H9 (cell line): ENCODE measurements around the gene UBE4B. TPM values are rescaled to one million over a fixed set of nuclear protein-coding genes. Genes with fewer than 3 reads are reported as not detected.

Experiments
- DNase-seq: peaks from one replicate; pipeline ENCODE4 v3.0.0-alpha.2; 2017
- H2AFZ ChIP-seq: one replicate; pipeline ENCODE4 v1.6.1; 2013; ENCODE audit warnings: mild to moderate bottlenecking, low read length, control low read depth, moderate library complexity
- H2AK5ac ChIP-seq: 2 replicates; pipeline ENCODE4 v1.6.1; 2013; ENCODE audit warnings: low read length, control low read depth, mixed read lengths; ENCODE audit not compliant: insufficient read length
- H2BK120ac ChIP-seq: one replicate; pipeline ENCODE4 v1.6.1; 2013; ENCODE audit warnings: low read depth, mild to moderate bottlenecking, low read length, control low read depth, inconsistent platforms; ENCODE audit not compliant: poor library complexity, severe bottlenecking
- H2BK12ac ChIP-seq: 2 replicates; pipeline ENCODE4 v1.6.1; 2013; ENCODE audit warnings: low read length, control low read depth, mixed read lengths, low read depth; ENCODE audit not compliant: insufficient read length
- H2BK15ac ChIP-seq: 2 replicates; pipeline ENCODE4 v1.6.1; 2013; ENCODE audit warnings: low read depth, low read length, control low read depth
- H2BK20ac ChIP-seq: one replicate; pipeline ENCODE4 v1.6.1; 2013; ENCODE audit warnings: low read depth, mild to moderate bottlenecking, low read length, control low read depth, inconsistent platforms; ENCODE audit not compliant: poor library complexity, severe bottlenecking
- H2BK5ac ChIP-seq: 2 replicates; pipeline ENCODE4 v1.6.1; 2013; ENCODE audit warnings: low read length, control low read depth, mixed read lengths; ENCODE audit not compliant: insufficient read length
- H3K14ac ChIP-seq: 2 replicates; pipeline ENCODE4 v1.6.1; 2013; ENCODE audit warnings: low read length, control low read depth; ENCODE audit not compliant: insufficient read depth
- H3K18ac ChIP-seq: 2 replicates; pipeline ENCODE4 v1.6.1; 2013; ENCODE audit warnings: low read depth, mild to moderate bottlenecking, mixed read lengths, low read length, control low read depth; ENCODE audit not compliant: insufficient read length
- H3K23ac ChIP-seq: 2 replicates; pipeline ENCODE4 v1.6.1; 2013; ENCODE audit warnings: low read length, control low read depth, mixed read lengths, low read depth; ENCODE audit not compliant: insufficient read length
- H3K23me2 ChIP-seq: 2 replicates; pipeline ENCODE4 v1.6.1; 2013; ENCODE audit warnings: low read depth, mild to moderate bottlenecking, mixed read lengths, low read length, control low read depth; ENCODE audit not compliant: insufficient read length, poor library complexity, severe bottlenecking
- H3K27ac ChIP-seq: 2 replicates; pipeline ENCODE4 v1.5.1; 2013; ENCODE audit warnings: low read length, control low read depth, mixed read lengths, low read depth; ENCODE audit not compliant: insufficient read length
- H3K27me3 ChIP-seq: 2 replicates; pipeline ENCODE4 v1.6.1; 2013; ENCODE audit warnings: low read length, control low read depth, inconsistent platforms; ENCODE audit not compliant: insufficient read depth
- H3K4ac ChIP-seq: 2 replicates; pipeline ENCODE4 v1.6.1; 2013; ENCODE audit warnings: low read depth, mild to moderate bottlenecking, control low read depth, inconsistent platforms, low read length, moderate library complexity
- H3K4me1 ChIP-seq: 2 replicates; pipeline ENCODE4 v1.6.1; 2013; ENCODE audit warnings: low read length, control low read depth, inconsistent platforms; ENCODE audit not compliant: insufficient read depth
- H3K4me2 ChIP-seq: 2 replicates; pipeline ENCODE4 v1.6.1; 2013; ENCODE audit warnings: low read length, control low read depth, mixed read lengths; ENCODE audit not compliant: insufficient read length, insufficient read depth
- H3K56ac ChIP-seq: 2 replicates; pipeline ENCODE4 v1.6.1; 2013; ENCODE audit warnings: low read depth, mild to moderate bottlenecking, mixed read lengths, low read length, control low read depth; ENCODE audit not compliant: insufficient read length
- H3K79me1 ChIP-seq: 2 replicates; pipeline ENCODE4 v1.6.1; 2013; ENCODE audit warnings: low read depth, mild to moderate bottlenecking, moderate library complexity, low read length, control low read depth, inconsistent platforms; ENCODE audit not compliant: insufficient read depth, poor library complexity, severe bottlenecking
- H3K79me2 ChIP-seq: 2 replicates; pipeline ENCODE4 v1.6.1; 2013; ENCODE audit warnings: low read length, control low read depth, inconsistent platforms; ENCODE audit not compliant: insufficient read depth
- H3K9ac ChIP-seq: 2 replicates; pipeline ENCODE4 v1.6.1; 2013; ENCODE audit warnings: low read length, control low read depth, mixed read lengths; ENCODE audit not compliant: insufficient read length; ENCODE audit errors: extremely low read depth
- H3K9me3 ChIP-seq: one replicate; pipeline ENCODE4 v1.6.1; 2013; ENCODE audit warnings: low read depth, low read length, inconsistent platforms; ENCODE audit not compliant: control insufficient read depth
- H3T11ph ChIP-seq: one replicate; pipeline ENCODE4 v1.6.1; 2013; ENCODE audit warnings: mild to moderate bottlenecking, low read length, control low read depth, inconsistent platforms
- H4K20me1 ChIP-seq: one replicate; pipeline ENCODE4 v1.6.1; 2013; ENCODE audit not compliant: control insufficient read depth, insufficient read length, insufficient read depth
- H4K5ac ChIP-seq: 2 replicates; pipeline ENCODE4 v1.6.1; 2013; ENCODE audit warnings: low read depth, mild to moderate bottlenecking, mixed read lengths, low read length, control low read depth; ENCODE audit not compliant: insufficient read length
- H4K8ac ChIP-seq: replicated peaks from 2 replicates; pipeline ENCODE4 v1.6.1; 2013; ENCODE audit warnings: low read length, control low read depth, mixed read lengths, low read depth; ENCODE audit not compliant: insufficient read length
- H4K91ac ChIP-seq: 2 replicates; pipeline ENCODE4 v1.6.1; 2013; ENCODE audit warnings: low read depth, mild to moderate bottlenecking, moderate library complexity, mixed read lengths, low read length, control low read depth; ENCODE audit not compliant: insufficient read length
- H3K27ac Mint-ChIP-seq, 3 experiments: 2 replicates in 2 of 3; 3 replicates in 1 of 3; pipeline ENCODE4 v1.8.0; 2020 to 2021; ENCODE audit warnings: mixed read lengths in 3 of 3, mild to moderate bottlenecking in 1 of 3, moderate library complexity in 1 of 3
- H3K27me3 Mint-ChIP-seq: 2 replicates; pipeline ENCODE4 v1.8.0; 2021; ENCODE audit warnings: low read depth, mild to moderate bottlenecking, moderate library complexity, mixed read lengths
- H3K36me3 Mint-ChIP-seq, 3 experiments: 2 replicates in 2 of 3; 3 replicates in 1 of 3; pipeline ENCODE4 v1.8.0; 2020 to 2021; ENCODE audit warnings: low read depth in 3 of 3, mixed read lengths in 3 of 3; ENCODE audit not compliant: insufficient read depth in 1 of 3
- H3K4me1 Mint-ChIP-seq, 2 experiments: 2 replicates each; pipeline ENCODE4 v1.8.0; 2020; ENCODE audit warnings: mixed read lengths in 2 of 2
- H3K4me3 Mint-ChIP-seq, 2 experiments: 2 replicates in 1 of 2; 3 replicates in 1 of 2; pipeline ENCODE4 v1.8.0; 2020 to 2021; ENCODE audit warnings: mild to moderate bottlenecking in 2 of 2, mixed read lengths in 2 of 2, moderate library complexity in 1 of 2
- H3K9me3 Mint-ChIP-seq, 2 experiments: 2 replicates in 1 of 2; 3 replicates in 1 of 2; pipeline ENCODE4 v1.8.0; 2020; ENCODE audit warnings: mild to moderate bottlenecking in 2 of 2, mixed read lengths in 2 of 2, moderate library complexity in 1 of 2
- WGBS: extraction: QIAGEN DNeasy Blood & Tissue Kit; methylation state at CpG from one replicate; pipeline ENCODE4 v1.1.7; 2013; ENCODE audit warnings: missing lambda C conversion rate, low lambda C conversion rate, mixed read lengths; ENCODE audit not compliant: insufficient read length; ENCODE audit errors: extremely low coverage; 5-methylcytosine and 5-hydroxymethylcytosine counted together
- total RNA-seq: library from RNA; stranded (reverse); gene quantifications from 2 replicates; pipeline ENCODE4 v1.2.1, GENCODE V29; 2021
- TF ChIP-seq, protein P1 (sequence below): fragments of 200-600 bp; sonication (generic); conservative IDR thresholded peaks from 3 replicates; pipeline ENCODE4 v1.8.0; 2021; ENCODE audit warnings: antibody characterized with exemption, mild to moderate bottlenecking

UBE4B gene
- total RNA-seq, 1 experiment from 2014 or later: 67.6 TPM

DNA sequence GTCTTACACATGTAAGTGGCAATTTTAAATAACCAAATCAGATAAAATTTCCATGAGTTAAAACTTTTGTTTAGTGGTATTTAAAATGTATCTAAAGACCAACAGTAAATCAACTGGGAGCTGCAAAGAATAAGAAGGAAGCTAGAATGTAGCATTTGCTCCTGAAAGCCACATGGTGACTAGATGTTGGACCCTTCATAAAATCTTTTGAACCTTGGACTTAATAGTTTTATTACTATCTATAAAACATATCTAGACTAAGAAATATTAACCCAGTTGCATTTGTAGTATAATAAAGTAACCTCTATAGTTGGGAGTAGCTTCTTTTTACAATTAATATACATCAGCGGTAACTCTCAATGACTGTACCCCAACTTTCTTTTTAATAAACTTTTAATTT is 72.1 kb downstream of the UBE4B start:
- no peak overlapping the region for H3K56ac ChIP-seq
- no peak overlapping the region for H3K9ac ChIP-seq
- no peaks in the 10 kb centered on the region for H3K79me1 ChIP-seq
- peaks cover 0 to 10% of the 10 kb centered on the region in 2 experiments; a peak in 2 of 4 replicates for H3K4me1 Mint-ChIP-seq
- H3K14ac ChIP-seq: no peak overlapping the region
- TF ChIP-seq, protein P1, sequence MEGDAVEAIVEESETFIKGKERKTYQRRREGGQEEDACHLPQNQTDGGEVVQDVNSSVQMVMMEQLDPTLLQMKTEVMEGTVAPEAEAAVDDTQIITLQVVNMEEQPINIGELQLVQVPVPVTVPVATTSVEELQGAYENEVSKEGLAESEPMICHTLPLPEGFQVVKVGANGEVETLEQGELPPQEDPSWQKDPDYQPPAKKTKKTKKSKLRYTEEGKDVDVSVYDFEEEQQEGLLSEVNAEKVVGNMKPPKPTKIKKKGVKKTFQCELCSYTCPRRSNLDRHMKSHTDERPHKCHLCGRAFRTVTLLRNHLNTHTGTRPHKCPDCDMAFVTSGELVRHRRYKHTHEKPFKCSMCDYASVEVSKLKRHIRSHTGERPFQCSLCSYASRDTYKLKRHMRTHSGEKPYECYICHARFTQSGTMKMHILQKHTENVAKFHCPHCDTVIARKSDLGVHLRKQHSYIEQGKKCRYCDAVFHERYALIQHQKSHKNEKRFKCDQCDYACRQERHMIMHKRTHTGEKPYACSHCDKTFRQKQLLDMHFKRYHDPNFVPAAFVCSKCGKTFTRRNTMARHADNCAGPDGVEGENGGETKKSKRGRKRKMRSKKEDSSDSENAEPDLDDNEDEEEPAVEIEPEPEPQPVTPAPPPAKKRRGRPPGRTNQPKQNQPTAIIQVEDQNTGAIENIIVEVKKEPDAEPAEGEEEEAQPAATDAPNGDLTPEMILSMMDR: no peak
- no peaks in the 10 kb centered on the region for H3K23me2 ChIP-seq
- H3K27ac Mint-ChIP-seq: no peak overlapping the region
- no peaks in the 10 kb centered on the region for H3K9me3 ChIP-seq
- H3K27me3 ChIP-seq: no peaks in the 10 kb centered on the region
- no peak overlapping the region for H3K4me3 Mint-ChIP-seq
- H3K4me1 ChIP-seq: no peaks in the 10 kb centered on the region
- H2BK15ac ChIP-seq: no peak overlapping the region
- H2BK120ac ChIP-seq: no peak overlapping the region
- H2BK5ac ChIP-seq: no peak overlapping the region
- no peak overlapping the region for H4K91ac ChIP-seq
- no peaks in the 10 kb centered on the region for H3K79me2 ChIP-seq
- no peak overlapping the region for H2AFZ ChIP-seq
- H3K4ac ChIP-seq: no peak overlapping the region
- no peak overlapping the region for H3K27ac ChIP-seq
- no peaks in the 10 kb centered on the region for H3K27me3 Mint-ChIP-seq
- no peak overlapping the region for H3K4me2 ChIP-seq
- no CpG with 5 or more reads among the region's 1 CpG for WGBS
- no peak overlapping the region for H3K23ac ChIP-seq
- no peaks in the 10 kb centered on the region for H3K9me3 Mint-ChIP-seq
- H4K20me1 ChIP-seq: no peaks in the 10 kb centered on the region
- H4K5ac ChIP-seq: no peak overlapping the region
- H4K8ac ChIP-seq: no peak overlapping the region
- H2BK20ac ChIP-seq: no peak overlapping the region
- H2AK5ac ChIP-seq: no peak overlapping the region
- DNase-seq: no peak
- peaks cover 9 to 68% (median 48%) of the 10 kb centered on the region in 3 experiments; a peak in 6 of 7 replicates for H3K36me3 Mint-ChIP-seq
- H2BK12ac ChIP-seq: no peak overlapping the region
- H3T11ph ChIP-seq: no peak overlapping the region
- no peak overlapping the region for H3K18ac ChIP-seq
